GM18498 (cell line): ENCODE measurements around the gene EXOC3L1.

Experiments
- ATAC-seq: cut with Tn5 transposase; IDR thresholded peaks from one replicate; pipeline ENCODE4 v1.9.1; 2021; ENCODE audit warnings: mild to moderate bottlenecking, moderate library complexity; ENCODE audit not compliant: unreplicated experiment

Gene EXOC3L1

GRCh38 chr16:67199011-67199807 lies 9.3 kb upstream of the EXOC3L1 start, which contains the start of gene ELMO3:
Gene ELMO3, plus strand, starts transcription at chr16:67199131. Its CDS starts 196 bp downstream, at chr16:67199327.
- no peak for ATAC-seq

GRCh38 chr16:67198238-67198734 lies 8.3 kb upstream of the EXOC3L1 start:
- ATAC-seq, result no peak

DNA sequence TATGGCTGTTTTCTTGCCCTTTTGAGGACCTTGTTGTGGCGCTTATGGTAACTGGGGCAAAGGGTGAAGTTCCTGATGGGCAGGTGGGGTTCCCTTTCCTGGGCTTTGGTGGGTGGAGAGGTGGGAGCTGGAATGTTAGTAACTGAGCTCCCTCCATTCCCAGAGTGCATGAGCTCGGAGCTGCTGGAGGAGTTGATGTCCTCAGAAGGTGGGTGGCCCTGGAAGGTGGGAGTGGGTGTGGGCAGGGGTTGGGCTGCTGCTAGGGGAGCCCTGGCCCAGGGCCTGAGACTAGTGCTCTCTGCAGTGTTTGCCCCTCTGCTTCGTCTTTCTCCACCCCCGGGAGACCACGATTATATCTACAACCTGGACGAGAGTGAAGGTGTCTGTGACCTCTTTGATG lies 7.8 kb upstream of the EXOC3L1 start:
- ATAC-seq, result no peak

- ATAC-seq, result no peak
Observed at GRCh38 chr16:67196881-67197280, 6.9 kb upstream of the EXOC3L1 start.

- no peak for ATAC-seq
Observed at GRCh38 chr16:67195676-67196075, 5.7 kb upstream of the EXOC3L1 start.

- no peak for ATAC-seq
Observed at GRCh38 chr16:67194260-67194659, 4.3 kb upstream of the EXOC3L1 start.

DNA sequence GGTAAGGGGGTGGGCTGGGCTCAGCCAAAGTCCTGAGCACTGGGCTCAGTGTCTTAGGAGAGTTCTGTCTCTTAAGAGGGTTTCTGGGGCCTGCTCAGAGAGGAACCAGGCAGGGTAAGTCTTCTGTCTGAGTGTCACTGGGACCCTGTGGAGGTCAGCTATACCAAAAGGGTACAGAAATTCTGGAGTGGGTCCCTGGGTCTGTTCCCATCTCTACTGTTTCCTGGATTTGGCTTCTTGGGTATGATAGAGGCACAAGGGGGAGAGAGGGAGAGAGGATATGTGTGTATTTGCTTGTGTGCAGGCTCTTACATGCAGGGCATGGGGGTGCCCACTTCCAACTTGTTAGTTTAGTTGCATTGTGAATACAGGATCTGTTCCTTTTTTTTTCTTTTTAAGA lies 3.6 kb upstream of the EXOC3L1 start:
- no peak for ATAC-seq

- ATAC-seq, result no peak
Observed at GRCh38 chr16:67192781-67193361, 2.9 kb upstream of the EXOC3L1 start.

DNA sequence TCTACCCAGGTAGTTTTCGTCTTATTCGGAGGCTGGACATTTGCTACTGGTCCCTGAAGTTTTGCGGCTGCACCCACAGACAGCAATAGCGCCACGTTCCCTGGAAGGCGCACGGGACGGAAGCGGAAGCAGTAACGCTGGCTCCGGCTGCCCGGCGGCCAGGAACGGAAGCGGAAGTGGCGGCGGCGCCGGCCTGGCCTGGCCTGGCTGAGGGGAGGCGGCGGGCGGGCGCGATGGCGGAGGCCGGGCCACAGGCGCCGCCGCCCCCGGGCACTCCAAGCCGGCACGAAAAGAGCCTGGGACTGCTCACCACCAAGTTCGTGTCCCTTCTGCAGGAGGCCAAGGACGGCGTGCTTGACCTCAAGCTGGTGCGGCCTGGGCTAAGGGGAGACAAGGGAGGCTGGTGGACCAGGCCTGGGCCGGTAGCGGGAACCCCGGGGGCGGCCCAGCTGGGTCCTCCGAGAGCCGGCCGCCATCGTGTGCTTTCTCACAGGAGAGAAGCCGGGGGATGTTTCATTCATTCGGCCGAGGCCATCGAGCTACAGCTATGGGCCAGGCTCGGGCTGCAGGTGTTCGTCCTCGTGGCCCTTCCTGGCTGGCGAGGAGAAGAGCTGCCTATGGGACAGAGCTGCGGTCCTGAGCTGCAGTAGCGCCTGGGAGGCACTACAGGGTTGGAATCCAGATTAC lies 2.2 kb upstream of the EXOC3L1 start, which contains the start of gene E2F4:
TSS of gene E2F4 (plus strand) at position 161 of the 687 bp plus-strand sequence. CDS start at position 234, 73 bp downstream.
- ATAC-seq, result peak; percentile 89

DNA sequence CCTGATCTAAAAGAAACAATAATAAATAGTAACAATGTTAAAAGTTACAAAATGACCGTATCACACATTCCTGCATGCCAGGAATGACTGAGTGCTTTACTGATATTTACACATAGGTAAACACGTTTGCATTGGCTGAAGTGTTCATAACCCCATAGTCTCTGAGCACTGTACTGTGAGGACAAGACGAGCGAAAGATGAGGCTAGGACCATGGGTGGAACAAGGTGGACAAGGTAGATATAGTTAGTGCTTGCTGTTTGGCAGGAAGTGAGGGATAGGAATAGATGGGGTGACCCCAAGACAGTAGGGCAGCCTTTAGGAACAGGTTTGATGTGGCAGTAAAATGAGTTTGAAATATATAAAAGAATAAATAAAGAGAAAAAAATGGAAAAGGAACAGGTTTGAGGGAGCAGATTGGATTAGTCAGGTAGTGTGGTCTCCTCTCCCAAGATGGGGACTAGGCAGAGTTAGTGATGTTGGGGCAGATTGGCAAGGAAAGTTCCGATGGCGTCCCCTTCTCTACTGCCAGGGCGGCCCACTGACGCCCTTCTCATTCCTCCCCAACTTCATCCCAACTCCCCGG lies 1.6 kb upstream of the EXOC3L1 start:
- ATAC-seq, result no peak

GRCh38 chr16:67190448-67191399 lies 788 bp upstream of the EXOC3L1 start:
- no peak for ATAC-seq

- ATAC-seq, result no peak
Observed at GRCh38 chr16:67188798-67189197, 1.1 kb downstream of the EXOC3L1 start.

- no peak for ATAC-seq
Observed at GRCh38 chr16:67188323-67188722, 1.6 kb downstream of the EXOC3L1 start.

DNA sequence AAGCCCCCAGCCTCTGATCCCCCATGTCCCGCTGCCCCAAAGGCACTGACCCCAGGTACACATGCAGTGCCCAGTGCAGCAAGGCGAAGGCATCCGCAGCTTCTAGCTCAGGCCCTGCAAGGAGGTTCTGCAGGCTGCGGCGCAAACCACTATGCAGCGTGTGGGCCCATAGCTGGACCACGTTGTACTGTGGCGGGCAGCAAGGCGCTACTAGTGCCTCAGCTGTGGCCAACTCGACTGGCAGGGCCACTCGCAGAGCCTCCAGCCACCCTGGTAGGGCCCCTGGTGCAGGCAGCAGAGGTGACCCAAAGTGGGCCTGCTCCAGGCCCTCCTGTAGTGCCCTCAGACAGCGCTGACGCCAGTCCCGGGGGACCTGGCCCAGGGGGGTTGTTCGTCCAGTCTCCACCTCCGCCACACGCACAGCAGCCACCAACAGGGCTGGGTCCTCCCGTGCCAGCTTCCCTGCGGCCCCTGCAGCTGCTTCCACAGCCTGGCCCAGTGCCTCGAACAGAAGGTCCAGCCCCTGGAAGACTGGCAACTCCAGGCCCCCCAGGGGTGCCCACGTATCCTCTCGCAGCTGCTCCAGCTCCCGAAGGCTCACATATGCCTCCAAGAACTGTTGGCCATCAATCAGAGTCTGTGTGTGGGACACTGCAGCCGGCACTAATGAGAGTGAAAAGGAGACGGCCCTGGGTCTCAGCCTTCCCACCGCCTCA lies 2.6 kb downstream of the EXOC3L1 start:
- ATAC-seq, result no peak

GRCh38 chr16:67186550-67186950 lies 3.4 kb downstream of the EXOC3L1 start:
- ATAC-seq, result no peak

DNA sequence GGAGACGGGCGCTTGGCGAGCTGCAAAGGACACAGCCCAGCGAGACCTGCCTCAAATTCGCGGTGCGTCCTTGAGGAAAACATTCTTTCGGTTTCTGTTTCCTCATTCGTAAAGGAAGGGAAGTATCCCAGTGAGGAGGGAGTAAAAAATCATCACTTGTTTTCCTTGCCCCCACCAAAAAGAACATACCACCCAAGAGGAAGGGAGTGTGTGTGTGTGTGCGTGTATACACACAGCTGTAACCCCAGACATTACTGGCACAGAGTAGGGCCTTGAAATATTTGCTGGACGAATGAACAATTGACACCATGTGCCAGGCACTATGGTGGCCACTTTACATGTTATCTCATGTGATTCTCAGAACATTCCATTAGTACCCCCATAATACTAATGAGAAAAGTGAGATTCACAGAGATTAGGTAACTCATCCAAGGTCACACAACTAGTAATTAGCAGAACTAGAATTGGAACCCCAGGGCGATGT lies 4.2 kb downstream of the EXOC3L1 start:
- no peak for ATAC-seq

DNA sequence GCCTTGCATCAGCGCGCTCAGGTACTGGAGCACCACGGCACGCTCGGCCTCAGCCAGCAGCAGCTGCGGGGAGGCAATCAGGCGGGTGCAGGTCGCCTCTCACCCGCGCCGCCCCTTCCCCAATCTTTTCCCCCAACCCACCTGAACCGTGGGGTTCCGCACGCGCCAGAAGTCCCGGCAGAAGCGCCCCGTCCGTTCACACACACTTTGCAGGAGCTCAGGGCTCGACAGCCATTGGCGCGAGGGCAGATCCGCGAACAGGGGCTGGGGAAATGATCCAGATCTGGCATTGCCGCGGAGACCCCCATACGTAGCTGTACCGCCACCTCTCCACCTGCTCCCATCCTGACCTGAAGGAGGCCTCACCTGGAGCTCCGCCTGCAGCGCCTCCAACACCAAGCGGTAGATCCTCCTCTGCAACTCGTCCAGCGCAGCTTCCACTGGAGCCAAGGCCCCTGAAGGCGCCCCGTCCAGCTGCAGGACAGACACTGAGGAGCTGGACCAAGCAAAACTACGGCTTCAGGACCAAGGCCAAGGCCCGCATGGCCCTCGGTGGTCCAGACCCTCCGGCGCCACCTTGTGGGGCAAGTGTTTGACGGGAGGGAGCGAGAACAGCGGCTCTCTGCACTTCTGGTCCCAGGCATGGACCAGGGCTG lies 4.8 kb downstream of the EXOC3L1 start:
- peak; percentile 29 for ATAC-seq

- ATAC-seq, result no peak
Observed at GRCh38 chr16:67184453-67184994, 5.4 kb downstream of the EXOC3L1 start.
